Natural killer cell (primary cell): Measurements from ENCODE around the gene NBPF8. TPM values are rescaled to one million over a fixed set of nuclear protein-coding genes. Genes with fewer than 3 reads are reported as not detected.
A peak's percentile ranks its signal among the peaks of the same experiment; 100 is the strongest.
"Not testable (repeated sequence)": the region's sequence is repeated elsewhere in the genome, so short reads cannot be mapped to it uniquely, and the experiment has no call there.

Experiments
- ATAC-seq, 3 donors: fragments of 150-1000 bp in 2 of 3; fragments of 200-7000 bp in 1 of 3; cut with Tn5 transposase; 1 replicate in 1 of 3; 2 replicates in 2 of 3; pipeline ENCODE4 v1.10.0; 2021; ENCODE audit warnings: mild to moderate bottlenecking in 2 of 3, moderate library complexity in 2 of 3
- DNase-seq, 2 donors: peaks; one replicate each; pipeline versions ENCODE4 v3.0.0 to v3.0.0-alpha.2; 2013 to 2021; ENCODE audit warnings: mixed read lengths in 1 of 2
- H3K27ac ChIP-seq: one replicate; pipeline ENCODE4 v1.5.1; 2013; ENCODE audit warnings: mild to moderate bottlenecking, low read length
- H3K27me3 ChIP-seq: one replicate; pipeline ENCODE4 v1.6.1; 2013; ENCODE audit warnings: low read length; ENCODE audit not compliant: control insufficient read depth, insufficient read depth
- H3K36me3 ChIP-seq: one replicate; pipeline ENCODE4 v1.6.1; 2013; ENCODE audit warnings: low read length; ENCODE audit not compliant: control insufficient read depth, insufficient read depth
- H3K4me1 ChIP-seq: one replicate; pipeline ENCODE4 v1.6.1; 2013; ENCODE audit warnings: low read length; ENCODE audit not compliant: control insufficient read depth, insufficient read depth
- H3K4me3 ChIP-seq: one replicate; pipeline ENCODE4 v1.5.1; 2013; ENCODE audit warnings: low read length
- H3K9me3 ChIP-seq: one replicate; pipeline ENCODE4 v1.6.1; 2013; ENCODE audit warnings: low read length; ENCODE audit not compliant: control insufficient read depth, insufficient read depth
- H3K27ac Mint-ChIP-seq, 2 donors: one replicate each; pipeline ENCODE4 v1.8.0; 2022; ENCODE audit warnings: mild to moderate bottlenecking in 2 of 2, mixed read lengths in 2 of 2, moderate library complexity in 1 of 2
- H3K27me3 Mint-ChIP-seq, 2 donors: one replicate each; pipeline ENCODE4 v1.8.0; 2022; ENCODE audit warnings: low read depth in 2 of 2, mixed read lengths in 2 of 2
- H3K36me3 Mint-ChIP-seq: one replicate; pipeline ENCODE4 v1.8.0; 2022; ENCODE audit warnings: mixed read lengths
- H3K4me1 Mint-ChIP-seq, 2 donors: one replicate each; pipeline ENCODE4 v1.8.0; 2022; ENCODE audit warnings: mixed read lengths in 2 of 2
- H3K4me3 Mint-ChIP-seq: one replicate; pipeline ENCODE4 v1.8.0; 2022; ENCODE audit warnings: mild to moderate bottlenecking, moderate library complexity, mixed read lengths
- H3K9me3 Mint-ChIP-seq, 2 donors: one replicate each; pipeline ENCODE4 v1.8.0; 2022; ENCODE audit warnings: mixed read lengths in 2 of 2
- CTCF ChIP-seq: fragments of 200-600 bp; IDR thresholded peaks from one replicate; pipeline ENCODE4 v1.8.0; 2022; ENCODE audit warnings: antibody characterized with exemption
- WGBS: methylation state at CpG from one replicate; pipeline ENCODE4 v1.1.7; 2013; ENCODE audit warnings: missing lambda C conversion rate; ENCODE audit not compliant: insufficient coverage; 5-methylcytosine and 5-hydroxymethylcytosine counted together
- intact Hi-C: fragments of 100-400 bp; cut with micrococcal nuclease; formaldehyde crosslinking; loops from one replicate; pipeline ENCODE4 v1.14.2; 2022
- total RNA-seq, 4 donors: library from RNA; stranded (reverse); fragments of 120-200 nt in 1 of 4; gene quantifications; one replicate each; pipeline versions ENCODE4 v1.2.3 to v1.2.4, GENCODE V29; 2013 to 2022

The NBPF8 gene
- total RNA-seq, result 10 to 100 TPM in 1 of 3 donors, 1 to 10 TPM in 2; 5.1 to 31.6 (median 8.5) TPM
- total RNA-seq (2013), result 31.3 TPM

GRCh38 chr1:120414911-120415480 is at the start of gene NBPF8:
Gene NBPF8, plus strand, starts transcription at chr1:120415035. Its CDS starts 21,488 bp downstream, at chr1:120436523.
- 0% methylated on average over 23 of the region's 64 CpGs for WGBS
- H3K9me3 Mint-ChIP-seq, result not testable (repeated sequence)

DNA sequence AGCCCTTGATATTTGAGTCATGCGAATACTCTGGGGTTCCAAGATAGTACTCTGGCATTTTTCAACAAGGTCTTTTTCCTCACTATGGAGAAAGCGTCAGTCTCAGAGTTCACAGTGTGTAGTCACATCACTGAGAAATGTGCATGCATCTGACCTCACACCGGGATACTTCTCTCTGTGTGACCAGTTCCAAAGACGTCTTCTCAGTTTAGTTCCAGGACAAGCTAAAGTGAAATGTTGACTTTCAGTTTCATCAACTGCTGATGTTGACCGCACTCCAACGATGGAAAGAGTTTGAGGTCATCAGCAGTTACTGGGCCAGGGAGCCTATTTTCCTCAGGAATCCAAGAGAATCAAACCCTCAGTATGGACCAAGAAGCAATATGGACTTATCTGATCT is 47.1 kb upstream of the NBPF8 start:
- H3K27me3 ChIP-seq, H3K36me3 Mint-ChIP-seq, H3K4me1 ChIP-seq, H3K36me3 ChIP-seq, H3K4me3 ChIP-seq, H3K9me3 Mint-ChIP-seq, H3K27me3 Mint-ChIP-seq, H3K4me1 Mint-ChIP-seq, H3K27ac Mint-ChIP-seq, H3K9me3 ChIP-seq, H3K27ac ChIP-seq, intact Hi-C loops, ATAC-seq, H3K4me3 Mint-ChIP-seq, DNase-seq: not testable (repeated sequence)
- WGBS, result 95% methylated on average over 4 of the region's 6 CpGs

More at GRCh38 chr1:120414911-120415480, at the start of gene NBPF8:
- H3K27ac ChIP-seq, H3K4me1 ChIP-seq, H3K4me1 Mint-ChIP-seq, H3K9me3 ChIP-seq, intact Hi-C loops, H3K27me3 ChIP-seq, H3K36me3 ChIP-seq, H3K27me3 Mint-ChIP-seq, H3K36me3 Mint-ChIP-seq: not testable (repeated sequence)
- peak; percentile 93 to 96 (median 95) for ATAC-seq
- peak within 1 kb of the TSS; percentile 46 for H3K4me3 ChIP-seq
- DNase-seq, result peak; percentile 39 to 75
- peak within 1 kb of the TSS; percentile 16 to 70 for H3K27ac Mint-ChIP-seq
- peak within 1 kb of the TSS; percentile 88 for H3K4me3 Mint-ChIP-seq

DNA sequence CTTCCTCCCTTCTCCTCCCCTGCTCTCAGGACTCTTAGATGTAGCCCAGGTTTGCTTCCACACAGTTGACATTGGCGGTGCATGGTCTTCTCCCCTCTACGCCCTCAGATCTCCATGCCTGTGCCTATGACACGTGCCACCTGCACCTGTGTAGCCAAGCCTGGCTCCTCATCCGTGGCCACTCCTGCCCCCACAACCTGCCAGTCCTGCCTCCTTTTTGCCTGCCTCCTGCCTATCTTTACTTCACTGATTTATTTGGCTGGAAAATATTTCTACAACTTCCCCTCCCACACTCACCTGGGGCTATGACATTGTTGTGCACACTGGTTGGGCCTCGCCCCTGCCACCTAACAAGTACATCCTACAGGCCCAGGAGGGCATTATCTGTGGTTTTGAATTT is 28.2 kb upstream of the NBPF8 start:
- ATAC-seq, H3K4me3 Mint-ChIP-seq, H3K9me3 Mint-ChIP-seq, intact Hi-C loops, DNase-seq, H3K4me1 ChIP-seq, H3K4me1 Mint-ChIP-seq, H3K36me3 Mint-ChIP-seq, H3K27me3 ChIP-seq, H3K36me3 ChIP-seq, H3K27me3 Mint-ChIP-seq, H3K27ac ChIP-seq, H3K4me3 ChIP-seq, H3K9me3 ChIP-seq, H3K27ac Mint-ChIP-seq: not testable (repeated sequence)
- WGBS, result 88% methylated on average over 4 of the region's 5 CpGs

GRCh38 chr1:120388597-120389126 is 26.2 kb upstream of the NBPF8 start:
- H3K4me3 Mint-ChIP-seq, H3K4me3 ChIP-seq, intact Hi-C loops, H3K27me3 ChIP-seq, H3K27ac ChIP-seq, H3K27ac Mint-ChIP-seq, H3K4me1 Mint-ChIP-seq, H3K36me3 ChIP-seq, H3K36me3 Mint-ChIP-seq, H3K9me3 ChIP-seq, H3K27me3 Mint-ChIP-seq, ATAC-seq, H3K4me1 ChIP-seq, H3K9me3 Mint-ChIP-seq: not testable (repeated sequence)
- no CpG with 5 or more reads among the region's 29 CpGs for WGBS
- DNase-seq, result peak in 1 of 2 donors; percentile 71
- TF ChIP-seq CTCF, result peak; percentile 15

GRCh38 chr1:120391365-120391764 is 23.5 kb upstream of the NBPF8 start:
- H3K27me3 Mint-ChIP-seq, H3K36me3 Mint-ChIP-seq, ATAC-seq, H3K9me3 ChIP-seq, intact Hi-C loops, H3K27ac Mint-ChIP-seq, H3K4me3 Mint-ChIP-seq, DNase-seq, H3K4me3 ChIP-seq, H3K9me3 Mint-ChIP-seq, H3K36me3 ChIP-seq, H3K27ac ChIP-seq, H3K4me1 ChIP-seq, H3K4me1 Mint-ChIP-seq, H3K27me3 ChIP-seq: not testable (repeated sequence)
- WGBS, result 86% methylated on average over 3 of the region's 4 CpGs

DNA sequence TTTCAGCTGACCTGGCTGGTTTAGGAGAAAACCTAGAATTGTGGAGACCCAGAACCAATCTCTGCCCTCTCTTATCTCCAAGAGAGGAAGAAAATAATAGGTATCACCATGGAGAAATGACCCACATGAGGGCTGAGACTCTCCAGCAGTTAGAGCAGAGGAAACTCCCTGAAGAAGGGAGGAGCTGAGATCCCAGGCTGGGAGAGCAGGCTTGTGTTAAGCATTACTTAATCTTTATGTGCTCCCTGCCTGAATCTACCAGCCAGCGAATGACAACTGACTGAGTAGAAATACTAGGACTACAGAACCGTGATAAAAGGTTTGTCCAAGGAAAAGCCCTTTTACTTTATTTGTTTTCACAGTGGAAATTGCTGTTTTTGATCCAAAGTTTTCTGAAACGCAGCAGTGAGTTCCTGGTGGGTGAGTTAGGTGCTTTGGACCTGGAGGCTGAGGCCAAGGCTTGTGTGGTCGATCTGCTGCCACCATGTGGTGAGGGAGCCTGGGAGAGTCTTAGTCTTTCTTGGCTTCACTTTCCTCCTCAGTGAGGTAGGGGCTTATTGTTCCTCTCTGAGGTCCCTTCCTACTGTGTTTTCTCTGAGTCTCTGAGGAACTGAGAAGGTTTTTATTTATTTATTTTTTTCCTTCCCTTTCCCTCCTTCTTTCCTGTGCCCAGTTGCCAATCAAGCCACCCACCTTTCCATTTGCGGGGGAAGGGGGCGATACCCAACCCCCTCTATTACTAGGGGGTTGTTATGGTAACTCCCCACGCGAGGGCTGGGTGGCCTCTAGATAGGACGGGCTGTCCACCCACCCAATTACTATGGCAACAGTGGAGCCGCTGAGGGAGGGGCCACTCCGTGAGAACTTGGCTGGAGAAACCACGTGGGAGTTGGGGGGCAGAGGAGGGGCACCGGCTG is 21.3 kb upstream of the NBPF8 start:
- H3K27ac Mint-ChIP-seq, DNase-seq, H3K4me3 Mint-ChIP-seq, H3K27ac ChIP-seq, H3K4me1 ChIP-seq, H3K36me3 ChIP-seq, H3K4me3 ChIP-seq, intact Hi-C loops, H3K27me3 ChIP-seq, H3K9me3 ChIP-seq, H3K9me3 Mint-ChIP-seq, ATAC-seq, H3K36me3 Mint-ChIP-seq, H3K27me3 Mint-ChIP-seq, H3K4me1 Mint-ChIP-seq: not testable (repeated sequence)
- WGBS, result 53% methylated on average over 2 of the region's 13 CpGs

- H3K27me3 ChIP-seq, H3K4me3 Mint-ChIP-seq, H3K27ac ChIP-seq, H3K9me3 Mint-ChIP-seq, ATAC-seq, H3K36me3 Mint-ChIP-seq, H3K4me1 Mint-ChIP-seq, DNase-seq, H3K27me3 Mint-ChIP-seq, H3K4me3 ChIP-seq, intact Hi-C loops, H3K36me3 ChIP-seq, H3K9me3 ChIP-seq, H3K4me1 ChIP-seq, H3K27ac Mint-ChIP-seq: not testable (repeated sequence)
- no CpG with 5 or more reads among the region's 1 CpG for WGBS
These were observed 9.5 kb upstream of the NBPF8 start for GRCh38 chr1:120405348-120405747.
